Cardiac muscle cell (in vitro differentiated cells and primary cell): ENCODE results near the gene SPATA21. TPM values are rescaled to one million over a fixed set of nuclear protein-coding genes. Genes with fewer than 3 reads are reported as not detected.
A peak's percentile ranks its signal among the peaks of the same experiment; 100 is the strongest.

Source experiments
- DNase-seq, 2 donors: peaks; one replicate each; pipeline versions ENCODE4 v3.0.0 to v3.0.0-alpha.2; 2010 to 2017; ENCODE audit warnings: low read depth in 1 of 2, low spot score in 1 of 2
- H3K27ac ChIP-seq: fragments of 200-600 bp; sonication (generic); 2 replicates; pipeline ENCODE4 v1.5.1; 2016
- H3K27me3 ChIP-seq: fragments of 200-600 bp; sonication (generic); 2 replicates; pipeline ENCODE4 v1.6.0; 2016; ENCODE audit warnings: control low read depth
- H3K36me3 ChIP-seq: fragments of 200-600 bp; sonication (generic); 2 replicates; pipeline ENCODE4 v1.5.1; 2016; ENCODE audit warnings: control low read depth
- H3K4me1 ChIP-seq: fragments of 200-600 bp; sonication (generic); 2 replicates; pipeline ENCODE4 v1.8.1; 2017; ENCODE audit warnings: low read depth, mild to moderate bottlenecking, mixed run types
- H3K4me3 ChIP-seq: fragments of 200-600 bp; sonication (generic); 2 replicates; pipeline ENCODE4 v1.5.1; 2016; ENCODE audit warnings: mild to moderate bottlenecking
- H3K9me3 ChIP-seq: fragments of 200-600 bp; sonication (generic); 2 replicates; pipeline ENCODE4 v1.5.1; 2017; ENCODE audit warnings: low read depth, mild to moderate bottlenecking, control low read depth
- CTCF ChIP-seq: IDR thresholded peaks from 2 replicates; pipeline ENCODE4 v1.5.1; 2012; ENCODE audit warnings: low read depth, mild to moderate bottlenecking, low read length
- polyA plus RNA-seq: library from polyadenylated mRNA; unstranded; fragments of >200 nt; fragmentation: Nextera tagmentation; extraction: Ambion mirVana; gene quantifications from 2 replicates; pipeline ENCODE4 v1.2.1, GENCODE V29; 2016
- total RNA-seq: library from RNA; depleted of rRNA; stranded (reverse); fragments of >200 nt; gene quantifications from 2 replicates; pipeline ENCODE4 v1.2.3, GENCODE V29; 2016

The SPATA21 gene
- total and polyA plus RNA-seq, 2 experiments from 2014 or later, result 0.18 TPM; not detected in 1

GRCh38 chr1:16392740-16393569, 44.3 kb downstream of the SPATA21 start:
- Histone ChIP-seq H3K4me1 (peaks cover 3% of the 10 kb centered on the region), H3K36me3 (peaks cover 32% of the 10 kb centered on the region), H3K27me3 (no peaks in the 10 kb centered on the region), H3K4me3 (no peak overlapping the region), H3K9me3 (no peaks in the 10 kb centered on the region), H3K27ac (peak overlapping the region; percentile 13)
- no peak for TF ChIP-seq CTCF
- DNase-seq, result no peak

- no peak overlapping the region for H3K4me3 ChIP-seq
- H3K27me3 ChIP-seq, result no peaks in the 10 kb centered on the region
- no peaks in the 10 kb centered on the region for H3K9me3 ChIP-seq
- no peak for TF ChIP-seq CTCF
- H3K36me3 ChIP-seq, result peaks cover 23% of the 10 kb centered on the region
- peaks cover 3% of the 10 kb centered on the region for H3K4me1 ChIP-seq
- no peak for DNase-seq
- no peak overlapping the region for H3K27ac ChIP-seq
Measured at GRCh38 chr1:16391411-16391810, 45.8 kb downstream of the SPATA21 start.

- TF ChIP-seq CTCF, result no peak
- Histone ChIP-seq H3K4me3 (no peak overlapping the region), H3K4me1 (peaks cover 6% of the 10 kb centered on the region), H3K27me3 (no peaks in the 10 kb centered on the region), H3K9me3 (no peaks in the 10 kb centered on the region), H3K27ac (peak overlapping the region; percentile 1), H3K36me3 (no peaks in the 10 kb centered on the region)
- peak in 1 of 2 donors; percentile 42 for DNase-seq
Measured at GRCh38 chr1:16387201-16388188, 49.7 kb downstream of the SPATA21 start.

- peak overlapping the region; percentile 1 for H3K27ac ChIP-seq
- H3K4me1 ChIP-seq, result peaks cover 6% of the 10 kb centered on the region
- DNase-seq, result peak in 1 of 2 donors; percentile 69
- H3K4me3 ChIP-seq, result no peak overlapping the region
- no peaks in the 10 kb centered on the region for H3K27me3 ChIP-seq
- no peaks in the 10 kb centered on the region for H3K9me3 ChIP-seq
- no peak for TF ChIP-seq CTCF
- no peaks in the 10 kb centered on the region for H3K36me3 ChIP-seq
Measured at GRCh38 chr1:16386454-16387113, 50.6 kb downstream of the SPATA21 start.
